Vagina (tissue), 2 donors: ENCODE measurements around the gene FMNL2. TPM values are rescaled to one million over a fixed set of nuclear protein-coding genes. Genes with fewer than 3 reads are reported as not detected.
"Not testable (repeated sequence)": the region's sequence is repeated elsewhere in the genome, so short reads cannot be mapped to it uniquely, and the experiment has no call there.

Source experiments
- DNase-seq, 2 donors: peaks; one replicate each; pipeline ENCODE4 v3.0.0-alpha.2; 2017; ENCODE audit errors: extremely low spot score in 2 of 2
- H3K27ac ChIP-seq: fragments of 200-600 bp; sonication (generic); one replicate; pipeline ENCODE4 v1.5.1; 2019
- H3K27me3 ChIP-seq: fragments of 200-600 bp; sonication (generic); one replicate; pipeline ENCODE4 v1.5.1; 2019
- H3K36me3 ChIP-seq, 2 donors: fragments of 200-600 bp; sonication (generic); one replicate each; pipeline ENCODE4 v1.5.1; 2017 to 2019
- H3K4me1 ChIP-seq: fragments of 200-600 bp; sonication (generic); one replicate; pipeline ENCODE4 v1.5.1; 2019
- H3K4me3 ChIP-seq, 2 donors: fragments of 200-600 bp; sonication (generic); 1 replicate in 1 of 2; 2 replicates in 1 of 2; pipeline ENCODE4 v1.5.1; 2016 to 2019
- H3K9me3 ChIP-seq: fragments of 200-600 bp; sonication (generic); one replicate; pipeline ENCODE4 v1.5.1; 2019
- POLR2A ChIP-seq, 2 donors: fragments of 450-650 bp; IDR thresholded peaks; one replicate each; pipeline ENCODE4 v1.6.1; 2017; ENCODE audit warnings: antibody characterized with exemption in 2 of 2, mild to moderate bottlenecking in 2 of 2, moderate library complexity in 2 of 2
- POLR2AphosphoS5 ChIP-seq, 2 donors: sonication (generic); formaldehyde crosslinking; IDR thresholded peaks; one replicate each; pipeline ENCODE4 v1.9.0; 2017; ENCODE audit warnings: antibody characterized with exemption in 2 of 2, mild to moderate bottlenecking in 2 of 2, low read depth in 1 of 2; ENCODE audit not compliant: insufficient read depth in 1 of 2
- intact Hi-C: fragments of 100-400 bp; cut with DNase I; formaldehyde crosslinking; loops from one replicate; pipeline ENCODE4 v1.15.1; 2023
- total RNA-seq: library from RNA; depleted of rRNA; stranded (reverse); fragments of >200 nt; gene quantifications from one replicate; pipeline ENCODE4 v1.2.3, GENCODE V29; 2016
- TF ChIP-seq, protein P1 (sequence below), 3 experiments: fragments of 450-650 bp in 2 of 3; fragments of 200-600 bp in 1 of 3; sonication (generic) in 1 of 3; IDR thresholded peaks; one replicate each; pipeline ENCODE4 v1.5.1; 2017 to 2019; ENCODE audit warnings: antibody characterized with exemption in 3 of 3, mild to moderate bottlenecking in 2 of 3, moderate library complexity in 2 of 3

Gene FMNL2
- total RNA-seq, 1 donor from 2014 or later: 35.4 TPM

DNA sequence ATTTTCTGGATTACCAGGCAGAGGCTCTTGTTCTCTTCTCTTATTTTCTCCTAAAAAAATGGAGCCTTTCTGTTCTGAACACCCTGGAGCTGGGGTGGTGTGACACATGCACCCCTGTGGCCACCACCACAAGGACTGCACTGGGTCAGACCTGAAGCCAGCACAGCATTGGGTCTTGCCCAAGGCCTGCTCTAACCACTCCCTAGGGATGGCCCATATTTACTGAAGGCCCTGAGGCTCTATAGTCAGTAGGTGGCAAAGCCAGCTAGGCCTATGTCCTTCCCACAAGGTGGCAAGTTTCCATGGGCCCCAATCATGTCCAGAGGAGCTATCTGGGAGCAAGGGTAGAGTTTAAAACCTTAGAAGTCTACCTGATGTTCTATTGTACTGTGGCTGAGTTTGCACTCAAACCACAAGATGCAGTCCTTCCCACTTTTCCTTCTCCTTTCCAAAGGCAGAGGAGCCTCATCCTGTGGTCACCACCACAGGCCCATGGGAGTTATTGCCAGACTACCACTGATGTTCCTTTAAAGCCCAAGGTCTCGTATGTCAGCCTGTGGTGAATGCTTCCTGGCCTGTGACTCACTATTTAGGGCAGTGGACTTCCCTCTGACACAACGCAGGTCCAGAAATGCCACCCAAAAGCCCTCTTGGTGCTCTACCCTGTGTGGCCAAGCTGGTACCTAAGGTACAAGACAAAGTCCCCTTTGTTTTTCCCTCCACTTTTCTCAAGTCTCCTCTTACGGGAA, 15.0 kb upstream of the FMNL2 start:
- Histone ChIP-seq H3K27me3 (no peaks in the 10 kb centered on the region), H3K9me3 (no peaks in the 10 kb centered on the region), H3K36me3 (no peaks in the 10 kb centered on the region), H3K4me1 (no peaks in the 10 kb centered on the region), H3K27ac (no peak overlapping the region), H3K4me3 (no peak overlapping the region)
- DNase-seq: no peak
- TF ChIP-seq, protein P1, sequence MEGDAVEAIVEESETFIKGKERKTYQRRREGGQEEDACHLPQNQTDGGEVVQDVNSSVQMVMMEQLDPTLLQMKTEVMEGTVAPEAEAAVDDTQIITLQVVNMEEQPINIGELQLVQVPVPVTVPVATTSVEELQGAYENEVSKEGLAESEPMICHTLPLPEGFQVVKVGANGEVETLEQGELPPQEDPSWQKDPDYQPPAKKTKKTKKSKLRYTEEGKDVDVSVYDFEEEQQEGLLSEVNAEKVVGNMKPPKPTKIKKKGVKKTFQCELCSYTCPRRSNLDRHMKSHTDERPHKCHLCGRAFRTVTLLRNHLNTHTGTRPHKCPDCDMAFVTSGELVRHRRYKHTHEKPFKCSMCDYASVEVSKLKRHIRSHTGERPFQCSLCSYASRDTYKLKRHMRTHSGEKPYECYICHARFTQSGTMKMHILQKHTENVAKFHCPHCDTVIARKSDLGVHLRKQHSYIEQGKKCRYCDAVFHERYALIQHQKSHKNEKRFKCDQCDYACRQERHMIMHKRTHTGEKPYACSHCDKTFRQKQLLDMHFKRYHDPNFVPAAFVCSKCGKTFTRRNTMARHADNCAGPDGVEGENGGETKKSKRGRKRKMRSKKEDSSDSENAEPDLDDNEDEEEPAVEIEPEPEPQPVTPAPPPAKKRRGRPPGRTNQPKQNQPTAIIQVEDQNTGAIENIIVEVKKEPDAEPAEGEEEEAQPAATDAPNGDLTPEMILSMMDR (IDR thresholded peaks at IDR 0.05): no peak
- TF ChIP-seq POLR2AphosphoS5 (IDR thresholded peaks at IDR 0.05; ENCODE audit: insufficient read depth in 1 of 2, low read depth in 1 of 2) (no peak), POLR2A (IDR thresholded peaks at IDR 0.05) (no peak)
- intact Hi-C loops: no loop called here

DNA sequence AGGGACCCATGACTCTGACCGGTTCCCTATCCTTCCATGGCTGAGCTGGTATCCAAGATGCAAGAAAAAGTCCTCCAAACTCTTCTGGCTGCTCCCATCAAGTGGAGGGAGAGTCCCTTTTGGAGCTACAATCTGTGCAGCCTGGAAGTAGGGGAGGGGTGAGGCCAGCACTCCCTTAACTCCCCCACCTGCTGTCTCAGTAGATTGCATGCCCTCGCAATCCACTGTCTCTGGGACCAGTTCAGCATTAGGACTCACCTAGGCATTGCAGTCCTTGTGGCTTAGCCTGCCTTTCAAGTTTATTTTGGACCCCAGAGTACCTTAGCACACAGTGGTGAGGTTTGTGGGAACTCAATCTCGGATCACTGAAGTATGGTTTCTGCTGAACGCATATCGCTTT, 14.2 kb upstream of the FMNL2 start:
- no peaks in the 10 kb centered on the region for H3K27me3 ChIP-seq
- intact Hi-C loops: no loop called here
- no peak overlapping the region for H3K4me3 ChIP-seq
- no peaks in the 10 kb centered on the region for H3K36me3 ChIP-seq
- DNase-seq: no peak
- no peaks in the 10 kb centered on the region for H3K9me3 ChIP-seq
- H3K27ac ChIP-seq: no peak overlapping the region
- H3K4me1 ChIP-seq: no peaks in the 10 kb centered on the region
- TF ChIP-seq POLR2A (IDR thresholded peaks at IDR 0.05): no peak

DNA sequence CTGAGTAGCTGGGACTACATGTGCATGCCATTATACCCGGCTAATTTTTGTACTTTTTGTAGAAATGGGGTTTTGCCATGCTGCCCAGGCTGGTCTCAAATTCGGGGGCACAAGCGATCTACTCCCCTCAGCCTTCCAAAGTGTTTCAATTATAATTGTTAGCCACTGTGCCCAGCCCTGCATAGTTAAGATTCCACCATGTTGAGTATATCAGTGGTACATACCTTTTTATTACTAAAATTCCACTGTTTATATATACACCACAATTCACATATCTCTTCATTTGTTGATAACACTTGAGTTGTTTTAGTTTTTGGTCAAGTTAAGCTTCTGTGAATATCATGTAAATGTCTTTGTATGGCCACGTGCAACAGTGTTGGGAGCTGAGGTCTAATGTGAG, 12.8 kb upstream of the FMNL2 start:
- Histone ChIP-seq H3K9me3 (no peaks in the 10 kb centered on the region), H3K27ac (no peak overlapping the region), H3K27me3 (no peaks in the 10 kb centered on the region), H3K4me1 (no peaks in the 10 kb centered on the region), H3K4me3 (no peak overlapping the region), H3K36me3 (no peaks in the 10 kb centered on the region)
- TF ChIP-seq, protein P1 (IDR thresholded peaks at IDR 0.05): no peak
- TF ChIP-seq POLR2A (IDR thresholded peaks at IDR 0.05): no peak
- no peak for TF ChIP-seq POLR2AphosphoS5 (IDR thresholded peaks at IDR 0.05; ENCODE audit: insufficient read depth in 1 of 2, low read depth in 1 of 2)
- DNase-seq: no peak
- intact Hi-C loops: no loop called here

DNA sequence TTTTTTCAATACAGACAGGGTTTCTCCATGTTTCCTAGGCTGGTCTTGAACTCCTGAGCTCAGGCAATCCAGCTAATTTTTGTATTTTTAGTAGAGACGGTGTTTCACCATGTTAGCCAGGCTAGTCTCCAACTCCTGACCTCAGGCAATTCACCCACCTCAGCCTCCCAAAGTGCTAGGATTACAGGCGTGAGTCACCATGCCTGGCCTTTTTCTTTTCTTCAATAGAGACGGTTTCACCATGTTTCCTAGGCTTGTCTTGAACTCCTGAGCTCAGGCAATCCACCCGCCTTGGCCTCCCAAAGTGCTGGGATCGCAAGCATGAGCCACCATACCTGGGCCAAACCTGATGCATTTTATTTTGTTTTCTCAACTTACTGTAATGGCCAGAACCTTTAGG, 9.8 kb upstream of the FMNL2 start:
- intact Hi-C loops, H3K4me1 ChIP-seq, H3K27me3 ChIP-seq, H3K9me3 ChIP-seq, H3K4me3 ChIP-seq, H3K36me3 ChIP-seq, H3K27ac ChIP-seq, DNase-seq: not testable (repeated sequence)

DNA sequence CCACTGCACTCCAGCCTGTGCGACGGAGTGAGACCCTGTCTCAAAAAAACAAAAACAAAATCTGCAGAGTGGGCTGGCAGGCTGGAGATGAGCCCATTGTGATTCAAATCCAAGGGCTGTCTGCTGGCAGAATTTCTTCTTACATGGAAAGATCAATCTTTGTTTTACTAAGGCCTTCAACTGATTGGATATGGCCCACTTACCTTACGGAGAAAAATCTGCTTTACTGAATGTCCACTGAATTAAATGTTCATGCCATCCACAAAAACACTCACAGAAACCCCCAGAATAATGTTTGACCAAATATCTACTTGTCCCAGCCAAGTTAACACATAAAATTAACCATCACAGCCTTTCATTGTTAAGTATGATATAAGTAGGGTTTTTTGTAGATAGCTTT, 8.3 kb upstream of the FMNL2 start:
- Histone ChIP-seq H3K27me3 (no peaks in the 10 kb centered on the region), H3K4me1 (no peaks in the 10 kb centered on the region), H3K9me3 (no peaks in the 10 kb centered on the region), H3K4me3 (no peak overlapping the region), H3K36me3 (no peaks in the 10 kb centered on the region), H3K27ac (no peak overlapping the region)
- DNase-seq: no peak
- intact Hi-C loops: no loop called here
- TF ChIP-seq POLR2A (IDR thresholded peaks at IDR 0.05) (no peak), POLR2AphosphoS5 (IDR thresholded peaks at IDR 0.05; ENCODE audit: insufficient read depth in 1 of 2, low read depth in 1 of 2) (no peak)
- TF ChIP-seq, protein P1 (IDR thresholded peaks at IDR 0.05): no peak

DNA sequence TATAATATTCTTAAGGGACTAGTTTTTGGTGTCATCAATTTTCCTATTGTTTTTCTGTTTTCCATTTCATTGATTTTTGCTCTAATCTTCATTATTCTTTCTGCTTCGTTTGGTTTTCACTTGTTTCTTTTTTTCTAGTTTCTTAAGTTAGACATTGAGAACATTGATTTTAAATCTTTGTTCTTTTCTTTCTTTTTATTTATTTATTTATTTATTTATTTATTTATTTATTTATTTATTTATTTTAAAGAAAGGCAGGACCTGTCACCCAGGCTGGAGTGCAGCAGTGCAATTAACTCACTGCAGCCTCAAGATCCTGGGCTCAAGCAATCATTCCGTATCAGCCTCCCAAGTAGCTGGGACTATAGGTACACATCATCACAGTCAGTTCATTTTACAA, 7.0 kb upstream of the FMNL2 start:
- DNase-seq: no peak
- Histone ChIP-seq H3K9me3 (no peaks in the 10 kb centered on the region), H3K4me1 (no peaks in the 10 kb centered on the region), H3K36me3 (no peaks in the 10 kb centered on the region), H3K27ac (no peak overlapping the region), H3K4me3 (no peak overlapping the region), H3K27me3 (no peaks in the 10 kb centered on the region)
- intact Hi-C loops: no loop called here
- TF ChIP-seq POLR2A (IDR thresholded peaks at IDR 0.05) (no peak), POLR2AphosphoS5 (IDR thresholded peaks at IDR 0.05; ENCODE audit: insufficient read depth in 1 of 2, low read depth in 1 of 2) (no peak)
- TF ChIP-seq, protein P1 (IDR thresholded peaks at IDR 0.05): no peak
